ENCODE data around the gene MAGI2. TPM values are rescaled to one million over a fixed set of nuclear protein-coding genes. Genes with fewer than 3 reads are reported as not detected.

MAGI2 gene
- total and polyA plus RNA-seq, 8 donors: 1.3 to 4.0 (median 2.0) TPM

DNA sequence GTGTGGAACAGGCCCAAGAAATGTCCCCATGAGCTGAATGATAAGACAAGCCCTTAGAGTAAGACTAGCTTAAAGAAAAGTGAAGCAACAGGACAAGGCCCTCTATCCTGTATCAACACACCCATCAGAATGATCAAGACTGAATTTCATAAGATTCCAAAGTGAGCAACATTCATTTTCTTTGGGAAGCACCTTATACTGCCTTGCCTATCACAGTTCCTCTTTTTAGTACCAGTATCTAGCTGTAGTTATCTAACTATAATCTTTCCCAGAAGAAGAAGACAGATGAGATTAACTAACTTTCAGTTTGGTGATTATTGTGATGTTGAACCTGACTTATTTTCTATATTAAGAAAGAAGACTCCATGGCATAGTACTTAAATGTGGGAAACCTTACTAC, 1263.7 kb downstream of the MAGI2 start:
- no peak overlapping the region for H3K4me3 ChIP-seq
- peak in 2 of 4 donors; percentile 29 to 57 for ATAC-seq
- no peaks in the 10 kb centered on the region for H3K9me3 ChIP-seq
- no peaks in the 10 kb centered on the region for H3K36me3 ChIP-seq
- no peak for FAIRE-seq
- intact Hi-C loops (cut with DNase I): no loop called here
- TF ChIP-seq, protein P1, sequence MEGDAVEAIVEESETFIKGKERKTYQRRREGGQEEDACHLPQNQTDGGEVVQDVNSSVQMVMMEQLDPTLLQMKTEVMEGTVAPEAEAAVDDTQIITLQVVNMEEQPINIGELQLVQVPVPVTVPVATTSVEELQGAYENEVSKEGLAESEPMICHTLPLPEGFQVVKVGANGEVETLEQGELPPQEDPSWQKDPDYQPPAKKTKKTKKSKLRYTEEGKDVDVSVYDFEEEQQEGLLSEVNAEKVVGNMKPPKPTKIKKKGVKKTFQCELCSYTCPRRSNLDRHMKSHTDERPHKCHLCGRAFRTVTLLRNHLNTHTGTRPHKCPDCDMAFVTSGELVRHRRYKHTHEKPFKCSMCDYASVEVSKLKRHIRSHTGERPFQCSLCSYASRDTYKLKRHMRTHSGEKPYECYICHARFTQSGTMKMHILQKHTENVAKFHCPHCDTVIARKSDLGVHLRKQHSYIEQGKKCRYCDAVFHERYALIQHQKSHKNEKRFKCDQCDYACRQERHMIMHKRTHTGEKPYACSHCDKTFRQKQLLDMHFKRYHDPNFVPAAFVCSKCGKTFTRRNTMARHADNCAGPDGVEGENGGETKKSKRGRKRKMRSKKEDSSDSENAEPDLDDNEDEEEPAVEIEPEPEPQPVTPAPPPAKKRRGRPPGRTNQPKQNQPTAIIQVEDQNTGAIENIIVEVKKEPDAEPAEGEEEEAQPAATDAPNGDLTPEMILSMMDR (IDR thresholded peaks at IDR 0.05): no peak
- no peak for DNase-seq
- H3K4me1 ChIP-seq: no peaks in the 10 kb centered on the region
- no peak overlapping the region for H3K27ac ChIP-seq
- no peaks in the 10 kb centered on the region for H3K27me3 ChIP-seq

DNA sequence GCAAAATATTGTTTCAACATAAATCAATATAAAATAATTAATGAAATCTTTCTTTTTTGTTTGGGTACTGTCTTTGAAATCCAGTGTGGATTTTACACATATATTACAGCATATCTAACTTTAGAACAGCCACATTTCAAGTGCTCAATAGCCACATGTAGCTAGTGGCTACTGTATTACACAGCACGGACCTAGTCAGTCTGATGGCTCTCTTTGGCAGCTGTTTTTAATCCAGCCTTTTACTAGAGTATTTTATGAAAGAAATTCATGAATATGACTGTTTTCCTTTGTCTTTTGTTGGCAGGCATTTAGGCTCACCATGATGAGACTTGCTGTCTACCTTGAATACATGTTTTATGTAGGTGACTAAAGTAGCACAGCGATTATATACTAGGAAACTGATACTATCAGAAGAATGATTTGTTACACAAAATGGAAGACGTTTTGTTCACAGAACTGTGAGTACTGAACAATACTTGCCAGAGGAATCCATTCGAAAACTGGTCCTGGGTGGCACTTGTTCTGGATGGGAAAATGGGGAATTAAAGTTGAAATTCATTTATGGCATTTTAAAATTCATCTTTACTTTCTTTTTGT, 1268.2 kb downstream of the MAGI2 start:
- FAIRE-seq: peak; percentile 56
- no peaks in the 10 kb centered on the region for H3K27me3 ChIP-seq
- WGBS, 2 donors: 86 to 87% methylated on average over 4 of the region's 4 CpGs
- no peaks in the 10 kb centered on the region for H3K9me3 ChIP-seq
- no peak overlapping the region for H3K4me3 ChIP-seq
- ATAC-seq: no peak
- DNase-seq: no peak
- no peak overlapping the region for H3K27ac ChIP-seq
- no peaks in the 10 kb centered on the region for H3K4me1 ChIP-seq
- H3K36me3 ChIP-seq: no peaks in the 10 kb centered on the region
- intact Hi-C loops (cut with DNase I): no loop called here
- TF ChIP-seq, protein P1 (IDR thresholded peaks at IDR 0.05): no peak

DNA sequence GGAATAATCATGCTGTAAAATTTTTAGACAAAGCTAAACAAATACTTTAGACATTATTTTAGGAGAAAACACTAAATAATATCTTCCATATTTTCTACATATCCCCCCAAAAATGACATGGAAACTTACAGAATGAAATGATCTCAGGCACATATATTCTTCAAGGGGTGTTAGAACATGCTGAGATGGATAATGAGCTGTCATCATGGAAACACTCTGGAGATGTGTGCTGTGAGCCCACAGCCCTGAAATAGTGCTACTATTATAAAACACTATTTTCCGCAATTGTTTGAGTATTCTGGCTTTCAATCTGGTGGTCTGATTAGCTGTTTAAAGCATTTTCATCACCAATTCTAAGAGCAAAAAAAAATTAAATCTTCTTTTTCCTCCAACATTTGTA, 1269.2 kb downstream of the MAGI2 start:
- H3K4me3 ChIP-seq: no peak overlapping the region
- 95 to 100% methylated on average over 1 of the region's 1 CpG for WGBS, 2 donors
- H3K27ac ChIP-seq: no peak overlapping the region
- no peak for DNase-seq
- no peaks in the 10 kb centered on the region for H3K9me3 ChIP-seq
- ATAC-seq: no peak
- no peak for FAIRE-seq
- no peaks in the 10 kb centered on the region for H3K36me3 ChIP-seq
- no peaks in the 10 kb centered on the region for H3K4me1 ChIP-seq
- TF ChIP-seq, protein P1 (IDR thresholded peaks at IDR 0.05): no peak
- no peaks in the 10 kb centered on the region for H3K27me3 ChIP-seq
- intact Hi-C loops (cut with DNase I): no loop called here

DNA sequence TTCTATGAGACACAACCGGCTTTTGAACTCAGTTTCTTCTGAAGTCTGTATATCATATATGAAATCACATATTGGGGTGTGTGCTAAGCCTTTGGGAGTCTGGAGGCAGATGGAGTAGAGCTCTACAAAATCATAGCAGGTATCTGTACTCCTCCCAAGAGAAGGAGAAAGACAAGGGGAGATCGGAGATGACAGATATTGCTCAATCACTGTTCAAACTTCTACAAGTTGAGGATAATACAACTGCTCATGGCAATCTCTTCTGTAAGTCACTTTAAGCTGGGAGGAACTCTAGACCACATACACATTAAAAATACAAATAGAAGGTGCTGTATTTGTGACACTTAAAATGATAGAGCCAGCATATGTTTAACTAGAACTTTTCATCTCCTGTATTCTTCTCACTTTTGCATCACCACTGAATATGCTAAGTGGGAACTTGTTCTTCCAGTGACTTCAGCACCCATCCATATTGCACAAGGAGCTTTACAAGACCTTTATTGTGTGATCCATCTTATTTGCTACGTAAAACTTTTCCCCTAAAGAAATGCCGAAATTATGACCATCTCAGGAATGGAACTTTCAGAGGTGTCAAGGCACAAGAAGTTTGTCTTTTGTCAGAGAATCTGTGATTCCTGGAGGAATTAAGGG, 1273.5 kb downstream of the MAGI2 start:
- no peak for ATAC-seq
- intact Hi-C loops (cut with DNase I): no loop called here
- no peak for DNase-seq
- Histone ChIP-seq H3K27ac (no peak overlapping the region), H3K36me3 (no peaks in the 10 kb centered on the region), H3K27me3 (no peaks in the 10 kb centered on the region), H3K4me3 (no peak overlapping the region), H3K9me3 (no peaks in the 10 kb centered on the region), H3K4me1 (no peaks in the 10 kb centered on the region)
- FAIRE-seq: no peak
- 86% methylated on average over 4 of the region's 4 CpGs for WGBS, 2 donors
- TF ChIP-seq, protein P1 (IDR thresholded peaks at IDR 0.05): no peak

DNA sequence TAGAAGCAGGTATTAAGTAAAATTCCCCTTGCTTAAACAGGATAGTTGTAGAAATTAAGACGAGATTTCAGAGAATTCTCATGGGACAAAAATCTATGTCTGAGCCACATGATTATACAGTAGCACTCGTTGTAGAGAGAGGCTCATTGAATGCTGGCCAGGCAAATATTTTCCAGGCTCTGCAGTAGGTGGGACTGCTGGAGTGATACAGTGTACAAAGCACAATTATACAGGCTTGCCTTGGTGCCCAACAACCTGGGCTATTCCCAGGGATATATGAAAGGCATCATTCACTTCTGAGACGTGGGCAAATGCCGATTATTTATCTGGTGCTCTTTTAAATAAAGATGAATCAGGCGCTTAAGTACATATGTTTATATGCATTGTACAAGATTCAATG, 1274.3 kb downstream of the MAGI2 start:
- TF ChIP-seq, protein P1 (IDR thresholded peaks at IDR 0.05): no peak
- H3K27me3 ChIP-seq: no peaks in the 10 kb centered on the region
- 30 to 49% methylated on average over 5 of the region's 5 CpGs for WGBS, 2 donors
- FAIRE-seq (no peak), ATAC-seq (no peak), DNase-seq (no peak)
- H3K27ac ChIP-seq: no peak overlapping the region
- no peak overlapping the region for H3K4me3 ChIP-seq
- H3K4me1 ChIP-seq: no peaks in the 10 kb centered on the region
- H3K9me3 ChIP-seq: no peaks in the 10 kb centered on the region
- intact Hi-C loops (cut with DNase I): no loop called here
- H3K36me3 ChIP-seq: no peaks in the 10 kb centered on the region

Measured in pancreas (tissue), 10 donors.